GM10266 (cell line): ENCODE measurements around the gene RRAS2.
"Not testable (repeated sequence)": the region's sequence is repeated elsewhere in the genome, so short reads cannot be mapped to it uniquely, and the experiment has no call there.

Source experiments
- DNase-seq: peaks from one replicate; pipeline ENCODE4 v3.0.0; 2012; ENCODE audit errors: extremely low spot score
- CTCF ChIP-seq: IDR thresholded peaks from 2 replicates; pipeline ENCODE4 v1.5.1; 2012; ENCODE audit warnings: mild to moderate bottlenecking, low read depth; ENCODE audit not compliant: control insufficient read depth, insufficient read depth; ENCODE audit errors: missing control alignments

The RRAS2 gene

GRCh38 chr11:14347494-14347893, 11.5 kb downstream of the RRAS2 start:
- no peak for DNase-seq
- no peak for TF ChIP-seq CTCF

- DNase-seq, result no peak
- TF ChIP-seq CTCF, result no peak
Measured at GRCh38 chr11:14346303-14346955, 12.6 kb downstream of the RRAS2 start.

GRCh38 chr11:14345668-14346067, 13.3 kb downstream of the RRAS2 start:
- no peak for TF ChIP-seq CTCF
- DNase-seq, result no peak

- not testable (repeated sequence) for DNase-seq
Measured at GRCh38 chr11:14345016-14345415, 14.0 kb downstream of the RRAS2 start.

GRCh38 chr11:14342906-14343305, 16.1 kb downstream of the RRAS2 start:
- no peak for TF ChIP-seq CTCF
- no peak for DNase-seq

GRCh38 chr11:14341968-14342367, 17.0 kb downstream of the RRAS2 start:
- no peak for DNase-seq
- no peak for TF ChIP-seq CTCF

GRCh38 chr11:14340721-14341120, 18.3 kb downstream of the RRAS2 start:
- TF ChIP-seq CTCF, result no peak

GRCh38 chr11:14339356-14339755, 19.6 kb downstream of the RRAS2 start:
- DNase-seq, result no peak
- TF ChIP-seq CTCF, result no peak

More at GRCh38 chr11:14340721-14341120, 18.3 kb downstream of the RRAS2 start:
- DNase-seq, result no peak
